HG02970 (cell line): ENCODE measurements around the gene PRKN.
"Not testable (repeated sequence)": the region's sequence is repeated elsewhere in the genome, so short reads cannot be mapped to it uniquely, and the experiment has no call there.

Experiments
- ATAC-seq: cut with Tn5 transposase; IDR thresholded peaks from one replicate; pipeline ENCODE4 v1.9.1; 2021; ENCODE audit warnings: mild to moderate bottlenecking, moderate library complexity, moderate number of reproducible peaks; ENCODE audit not compliant: unreplicated experiment, low FRiP score

Gene PRKN

DNA sequence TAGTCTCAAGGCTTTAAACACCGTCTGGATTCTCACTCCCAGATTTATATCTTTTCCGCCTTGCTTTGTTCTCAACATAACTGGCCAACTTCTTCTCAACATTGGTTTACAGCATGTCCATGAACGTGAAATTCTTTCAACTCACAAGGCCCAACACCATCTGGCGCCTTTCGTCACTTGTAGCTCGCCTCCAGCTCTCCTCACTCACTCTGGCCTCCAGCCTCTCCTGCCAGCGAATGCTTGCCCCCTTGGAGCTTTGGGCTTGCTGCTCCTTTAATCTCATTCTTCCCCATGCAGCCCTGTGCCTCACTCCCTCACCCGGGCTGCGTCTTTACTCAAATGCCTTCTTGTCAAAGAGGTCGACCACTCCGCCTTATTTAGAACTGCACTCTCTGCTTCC, 324.5 kb downstream of the PRKN start:
- ATAC-seq: no peak

DNA sequence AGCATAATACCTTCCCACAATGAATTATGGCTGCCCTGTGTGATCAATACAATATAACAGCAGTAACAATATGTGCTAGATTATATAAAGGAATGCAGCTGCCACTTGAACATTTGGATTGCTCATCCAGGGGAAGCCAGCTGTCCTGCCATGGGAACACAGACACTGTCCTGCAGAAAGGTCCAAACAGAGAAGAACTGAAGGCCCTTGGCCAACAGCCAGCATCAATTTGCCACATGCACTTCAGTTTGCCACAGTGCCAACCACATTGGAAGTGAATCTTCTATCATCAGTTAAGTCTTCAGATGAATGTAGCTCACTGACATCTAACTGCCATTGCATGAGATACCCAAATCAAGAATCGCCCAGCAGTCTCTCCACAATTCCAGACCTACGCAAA, 332.4 kb downstream of the PRKN start:
- ATAC-seq: no peak

DNA sequence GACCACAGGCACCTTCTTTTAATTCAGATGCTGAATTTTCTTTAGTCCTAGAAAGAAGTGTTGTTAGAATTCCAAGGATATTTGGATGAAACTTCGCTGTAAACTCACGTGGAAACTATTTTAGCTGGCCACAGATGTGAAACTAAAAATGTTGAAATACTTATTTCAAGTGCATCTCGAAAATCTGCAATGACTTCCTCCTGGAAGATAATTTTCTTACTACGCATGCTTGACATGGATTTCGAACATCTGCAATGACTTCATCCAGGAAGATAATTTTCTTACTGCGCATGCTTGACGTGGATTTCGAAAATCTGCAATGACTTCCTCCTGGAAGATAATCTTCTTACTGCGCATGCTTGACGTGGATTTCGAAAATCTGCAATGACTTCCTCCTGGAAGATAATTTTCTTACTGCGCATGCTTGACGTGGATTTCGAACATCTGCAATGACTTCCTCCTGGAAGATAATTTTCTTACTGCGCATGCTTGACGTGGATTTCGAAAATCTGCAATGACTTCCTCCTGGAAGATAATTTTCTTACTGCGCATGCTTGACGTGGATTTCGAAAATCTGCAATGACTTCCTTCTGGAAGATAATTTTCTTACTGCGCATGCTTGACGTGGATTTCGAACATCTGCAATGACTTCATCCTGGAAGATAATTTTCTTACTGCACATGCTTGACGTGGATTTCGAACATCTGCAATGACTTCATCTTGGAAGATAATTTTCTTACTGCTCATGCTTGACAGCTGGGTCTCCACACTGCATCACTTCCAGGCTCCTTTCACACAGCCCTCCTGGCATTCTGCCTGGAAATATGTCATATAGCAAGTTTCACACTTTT, 336.4 kb downstream of the PRKN start:
- not testable (repeated sequence) for ATAC-seq

DNA sequence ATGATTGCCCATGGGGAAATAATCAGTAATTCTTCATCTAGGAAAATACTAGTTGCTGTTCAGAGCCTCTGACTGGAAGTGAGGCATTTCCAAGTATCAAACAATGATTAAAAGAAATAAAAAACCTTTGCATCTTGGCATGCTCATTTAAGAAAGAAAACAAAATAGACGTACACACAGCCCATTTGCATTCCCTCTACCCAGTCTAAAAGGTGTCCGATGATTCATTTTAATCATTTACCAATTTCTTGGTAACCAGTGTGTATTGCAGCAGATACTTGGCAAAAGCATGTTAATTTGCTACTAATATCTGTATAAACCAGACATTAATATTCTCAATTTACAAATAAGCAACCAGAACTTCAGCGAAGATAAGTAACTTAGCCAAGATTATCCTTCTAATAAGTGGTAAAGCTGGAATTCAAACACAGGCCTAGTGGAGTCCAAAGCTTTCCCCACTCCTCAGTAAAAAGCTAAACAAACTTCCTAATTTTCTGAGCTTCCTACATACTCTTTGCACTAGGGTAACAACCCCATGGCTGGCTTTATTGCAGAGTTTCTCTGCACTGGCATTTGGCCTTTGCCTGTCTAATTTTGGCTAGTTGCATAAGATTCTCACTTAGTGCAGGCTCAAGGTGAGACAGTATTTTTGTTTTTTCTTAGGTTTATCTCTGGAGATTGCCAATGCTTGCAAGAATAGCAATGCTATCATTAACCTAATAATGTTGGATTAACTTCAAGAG, 338.1 kb downstream of the PRKN start:
- ATAC-seq: no peak

DNA sequence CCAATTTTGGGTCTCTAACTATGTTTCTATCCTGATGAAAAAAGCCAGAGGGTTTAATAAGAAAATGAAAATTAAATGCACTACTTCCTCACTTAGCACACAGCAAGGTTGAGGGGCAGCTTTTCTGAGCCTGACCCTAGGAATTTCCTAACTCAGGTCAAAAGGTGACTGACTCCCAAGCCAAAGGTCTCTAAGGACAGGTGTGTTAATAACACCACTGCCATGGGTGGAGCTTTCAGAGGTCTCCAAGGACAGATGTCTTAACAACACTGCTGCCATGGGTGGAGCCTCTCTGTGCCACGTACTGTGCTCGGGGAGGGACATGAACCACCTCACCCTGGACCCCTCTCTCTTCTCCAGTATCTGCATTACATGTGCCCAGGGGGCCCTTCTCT, 339.2 kb downstream of the PRKN start:
- no peak for ATAC-seq

DNA sequence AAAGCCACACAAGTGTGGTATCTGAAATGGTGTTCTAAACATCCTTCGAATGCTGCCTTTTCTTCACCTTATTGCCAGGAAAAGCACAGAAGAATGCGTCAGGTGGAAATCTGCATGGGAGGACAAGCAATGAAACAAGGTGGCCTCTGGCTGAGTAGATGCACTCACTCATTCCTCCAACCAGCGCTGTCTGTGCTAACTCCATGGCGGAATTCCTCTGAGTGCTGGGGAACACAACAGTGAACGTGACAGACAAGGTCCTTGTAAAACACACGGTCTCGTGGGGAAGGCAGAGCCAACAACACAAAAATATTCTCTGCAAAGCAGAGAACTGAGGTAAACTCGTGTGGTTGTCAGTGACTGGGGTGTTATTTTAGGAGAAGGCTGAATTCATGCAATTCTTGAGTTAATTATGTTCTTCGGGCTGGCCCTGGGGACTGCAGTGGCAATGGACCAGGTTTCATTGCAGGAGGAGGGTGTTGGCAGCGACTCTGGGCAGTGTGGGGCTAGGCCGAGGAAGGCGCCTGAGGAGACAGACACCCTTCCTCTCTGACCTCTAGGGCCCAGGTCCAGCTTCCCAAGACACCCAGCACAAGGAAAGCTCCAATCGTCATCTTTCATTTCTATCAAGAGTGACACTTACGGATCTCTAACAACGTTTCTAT, 339.7 kb downstream of the PRKN start:
- ATAC-seq: no peak

DNA sequence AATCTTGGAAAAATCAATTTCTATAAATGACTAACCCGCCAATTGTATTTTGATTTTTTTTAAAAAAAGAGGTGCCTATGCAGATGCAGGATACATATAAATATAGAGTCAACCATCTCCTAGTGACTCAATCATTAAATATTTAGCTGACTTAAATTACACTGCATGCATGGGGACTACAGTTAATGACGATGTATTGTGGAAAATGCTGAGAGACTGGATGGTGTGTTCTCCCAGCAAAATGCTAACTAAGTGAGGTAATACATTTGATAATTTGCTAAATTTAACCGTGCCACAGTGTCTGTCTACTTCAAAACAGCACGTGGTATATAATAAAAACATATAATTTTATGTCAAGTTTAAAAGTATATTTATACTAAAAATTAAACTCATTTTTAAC, 341.6 kb downstream of the PRKN start:
- no peak for ATAC-seq

DNA sequence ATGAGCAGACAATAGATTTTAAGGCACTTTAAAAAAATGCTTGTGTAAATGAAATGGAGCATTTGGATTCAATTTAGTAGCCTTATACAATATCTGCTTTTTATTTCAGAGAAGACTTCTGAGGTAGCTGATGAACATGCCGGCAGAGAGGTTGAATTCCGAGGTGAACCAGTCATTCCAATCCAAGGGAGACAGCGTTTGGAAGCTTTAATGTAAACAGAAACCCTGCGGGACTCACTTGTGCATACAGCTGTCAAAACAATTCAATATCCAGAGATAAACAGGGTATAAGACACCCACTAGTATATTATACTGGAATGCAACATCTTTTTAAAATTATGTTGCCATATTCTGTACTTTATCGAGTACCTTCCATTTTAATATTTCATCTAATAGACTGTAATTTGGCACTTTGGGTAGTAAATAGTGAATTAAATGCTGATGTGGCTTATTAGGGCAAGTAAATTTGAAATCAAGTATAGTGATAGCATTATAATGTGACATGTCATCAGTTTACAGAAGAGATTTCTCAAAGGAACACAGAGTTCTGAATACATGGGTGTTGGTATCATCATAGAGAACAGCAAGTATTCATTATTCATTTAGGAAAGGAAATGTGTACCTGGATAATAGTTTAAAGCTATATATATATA, 347.7 kb downstream of the PRKN start:
- no peak for ATAC-seq

DNA sequence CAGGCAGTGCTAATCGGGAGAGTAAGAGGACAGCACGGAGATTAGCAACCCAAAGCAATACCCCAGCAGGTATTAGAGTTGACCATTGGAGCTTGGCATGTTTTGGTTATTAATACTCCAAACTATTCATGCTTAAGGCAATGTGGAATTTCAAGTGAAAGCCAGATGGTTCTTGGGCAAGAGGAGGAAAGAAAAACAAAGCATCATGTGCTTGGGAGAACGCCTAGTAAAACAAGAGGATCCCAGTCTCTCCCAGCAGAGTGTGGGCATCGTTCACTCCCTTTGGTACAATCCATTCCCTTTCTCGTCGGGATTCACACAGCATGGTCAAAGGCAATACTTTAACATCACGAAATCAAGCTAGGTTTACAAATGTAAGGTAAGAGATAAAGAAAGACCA, 349.8 kb downstream of the PRKN start:
- no peak for ATAC-seq

DNA sequence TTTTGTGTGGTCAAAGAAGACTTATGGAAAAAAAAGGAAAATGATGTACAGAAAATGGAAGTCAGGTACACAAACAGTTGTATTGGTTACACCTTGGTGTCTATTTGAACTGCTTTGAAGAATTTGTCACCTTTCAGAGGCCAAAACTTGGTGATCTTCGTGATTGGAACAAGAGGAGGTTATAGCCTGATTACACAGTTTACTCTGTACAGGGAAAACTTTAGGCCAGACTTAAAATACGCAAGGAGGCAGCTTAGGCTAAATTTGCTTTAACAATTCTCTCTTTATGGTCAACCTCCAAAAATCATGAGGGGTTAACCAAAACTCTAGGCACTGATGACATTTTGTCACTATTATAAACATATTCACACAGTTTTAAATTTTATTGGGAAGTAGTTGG, 353.7 kb downstream of the PRKN start:
- ATAC-seq: no peak

DNA sequence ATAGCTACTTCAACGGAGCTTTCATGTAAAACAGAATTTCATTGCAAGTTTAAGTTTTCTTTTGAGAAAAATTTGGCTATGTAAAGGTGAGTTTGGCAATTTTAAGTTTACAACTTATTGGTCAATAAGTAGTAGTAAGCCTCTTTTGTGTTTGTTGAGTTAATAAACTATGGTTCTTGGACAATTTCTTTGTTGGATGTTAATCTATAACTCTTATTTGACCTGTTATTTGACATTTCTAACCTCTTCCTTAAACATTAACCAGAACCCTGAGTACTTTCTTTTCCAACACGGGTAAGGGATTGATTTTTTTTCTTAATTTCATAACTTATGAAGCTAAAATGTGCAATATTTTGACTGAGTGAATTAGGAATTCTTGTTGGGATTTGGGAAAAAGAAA, 354.4 kb downstream of the PRKN start:
- no peak for ATAC-seq

DNA sequence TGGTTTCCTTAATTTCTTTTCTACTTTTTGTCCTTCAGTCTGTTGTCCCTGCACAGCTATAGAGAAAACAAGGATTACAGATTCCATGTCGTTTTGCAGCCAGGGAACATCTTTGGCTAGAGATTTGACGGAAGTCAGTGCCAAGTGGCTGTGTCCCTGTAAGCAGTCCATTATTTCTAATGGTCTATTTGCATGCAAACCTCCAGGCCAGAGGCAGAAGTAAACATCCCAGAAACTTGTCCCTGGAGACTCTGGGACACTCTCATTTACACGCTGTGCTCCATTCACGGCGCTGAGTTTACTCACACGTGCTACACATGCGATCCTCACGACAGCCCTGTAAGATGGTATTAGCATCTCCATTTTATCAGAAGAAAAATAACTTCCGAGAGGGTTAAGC, 355.5 kb downstream of the PRKN start:
- ATAC-seq: no peak

DNA sequence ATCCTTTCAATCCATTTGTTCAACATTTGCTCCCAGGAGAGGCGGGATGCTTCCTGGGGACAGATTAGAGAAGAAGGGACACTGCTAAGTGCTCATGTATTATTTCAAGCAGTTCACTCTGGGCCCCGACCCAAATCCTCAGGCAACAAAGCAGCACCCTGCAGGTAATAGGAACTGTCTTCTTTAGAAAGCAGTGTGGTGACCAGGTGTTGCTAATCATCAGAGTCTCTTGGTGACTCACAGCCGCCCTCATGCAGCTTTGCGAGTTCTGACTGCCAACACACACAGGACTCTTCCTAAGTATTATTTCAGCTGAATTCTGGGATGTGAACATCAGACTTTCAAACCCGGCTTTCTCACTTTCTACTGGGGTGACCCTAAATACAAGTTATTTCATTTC, 356.4 kb downstream of the PRKN start:
- no peak for ATAC-seq

DNA sequence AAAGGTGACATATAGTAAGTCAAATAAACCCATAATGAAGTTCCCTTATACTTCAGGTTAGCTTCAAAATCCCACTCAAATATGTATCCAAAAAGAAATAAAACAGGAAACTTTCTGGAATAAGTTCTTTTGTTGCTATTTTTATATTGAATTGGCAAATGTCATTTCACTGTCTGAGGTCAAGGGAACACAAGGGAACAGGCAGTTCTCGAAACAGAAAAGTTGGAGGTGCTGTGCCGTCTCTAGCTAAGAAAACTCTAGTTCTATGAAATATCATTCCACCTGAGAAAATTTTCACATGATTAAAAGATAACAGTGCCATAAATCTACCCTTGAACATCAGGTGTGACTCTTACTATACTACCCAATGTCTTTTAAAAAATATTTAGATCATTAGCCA, 358.5 kb downstream of the PRKN start:
- ATAC-seq: no peak

DNA sequence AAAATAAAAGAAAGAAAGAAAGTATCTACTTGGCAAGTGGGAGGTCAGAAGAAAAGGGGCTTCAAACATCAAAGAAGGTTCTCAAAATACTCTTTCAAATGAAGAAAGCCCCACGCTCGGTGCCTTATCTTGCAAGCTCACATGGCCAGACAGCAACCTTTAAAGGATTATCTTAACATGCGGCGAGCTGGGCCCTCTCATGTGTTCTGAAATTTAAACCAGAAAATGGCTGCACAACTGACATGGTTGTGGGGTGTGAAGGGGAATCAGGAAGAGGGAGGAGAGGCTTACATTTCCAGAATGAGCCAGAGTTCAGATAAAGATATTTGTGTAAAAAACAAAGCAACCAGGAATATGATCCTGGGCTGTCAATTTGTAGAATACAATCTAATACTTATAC, 363.1 kb downstream of the PRKN start:
- no peak for ATAC-seq

DNA sequence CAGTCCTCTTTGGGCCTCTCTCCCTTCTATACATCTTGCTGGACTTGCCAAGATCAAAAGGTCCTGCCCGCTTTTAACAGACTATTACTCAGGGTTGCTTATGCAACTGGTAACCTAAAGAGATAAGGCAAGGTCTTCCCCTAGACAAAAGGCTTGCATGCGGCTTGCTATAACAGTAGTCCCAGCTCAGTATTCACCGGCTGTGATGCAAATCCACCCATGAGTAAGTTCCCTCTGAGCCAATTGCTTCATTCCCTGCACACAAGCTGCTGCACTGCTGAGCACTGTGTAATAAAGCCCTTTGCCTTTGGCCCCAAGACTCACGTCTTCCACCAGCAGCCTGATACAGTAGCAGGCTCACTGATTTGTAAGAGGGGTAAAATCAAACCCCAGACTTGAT, 363.8 kb downstream of the PRKN start:
- no peak for ATAC-seq

DNA sequence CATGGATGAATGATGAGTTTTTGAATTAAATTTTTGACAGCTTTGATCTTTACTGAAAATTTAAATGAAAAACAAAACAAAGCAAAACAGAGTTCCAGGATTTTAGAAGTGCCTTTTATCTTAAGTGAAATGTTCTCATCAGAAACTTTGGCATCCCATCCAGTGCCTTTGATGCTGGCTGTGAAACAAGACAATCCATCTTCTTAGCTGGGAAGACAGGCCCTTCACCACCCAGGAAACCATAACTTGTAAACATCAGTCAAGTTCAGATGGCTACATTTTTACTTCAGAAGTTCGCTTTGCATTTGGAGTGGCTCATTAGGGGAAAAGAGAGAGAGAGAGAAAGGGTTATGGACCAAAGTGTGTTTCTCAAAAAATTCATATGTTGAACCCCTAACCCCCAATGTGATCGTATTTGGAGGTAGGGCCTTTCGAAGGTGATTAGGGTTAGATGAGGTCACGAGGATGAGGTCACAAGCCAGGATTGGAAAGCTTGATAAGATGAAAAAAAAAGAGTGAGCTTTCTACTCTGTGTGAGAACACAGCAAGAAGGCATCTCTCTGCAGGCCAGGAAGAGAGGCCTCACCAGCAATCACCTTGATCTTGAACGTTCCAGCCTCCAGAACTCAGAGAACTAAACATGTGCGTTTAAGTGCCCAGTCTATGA, 366.5 kb downstream of the PRKN start:
- no peak for ATAC-seq

DNA sequence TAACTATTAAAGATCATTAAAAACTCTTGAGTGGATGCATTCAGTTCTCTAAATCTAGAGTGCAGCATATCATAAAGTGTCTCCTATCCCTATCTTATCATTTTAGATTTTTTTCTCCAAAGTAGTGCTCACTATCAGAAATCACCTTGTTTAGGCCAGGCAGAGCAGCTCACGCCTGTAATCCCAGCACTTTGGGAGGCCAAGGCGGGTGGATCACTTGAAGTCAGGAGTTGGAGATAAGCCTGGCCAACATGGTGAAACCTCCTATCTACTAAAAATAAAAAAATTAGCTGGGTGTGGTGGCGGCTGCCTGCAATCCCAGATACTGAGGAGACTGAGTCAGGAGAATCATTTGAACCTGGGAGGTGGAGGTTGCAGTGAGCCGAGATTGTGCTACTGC, 368.9 kb downstream of the PRKN start:
- no peak for ATAC-seq

DNA sequence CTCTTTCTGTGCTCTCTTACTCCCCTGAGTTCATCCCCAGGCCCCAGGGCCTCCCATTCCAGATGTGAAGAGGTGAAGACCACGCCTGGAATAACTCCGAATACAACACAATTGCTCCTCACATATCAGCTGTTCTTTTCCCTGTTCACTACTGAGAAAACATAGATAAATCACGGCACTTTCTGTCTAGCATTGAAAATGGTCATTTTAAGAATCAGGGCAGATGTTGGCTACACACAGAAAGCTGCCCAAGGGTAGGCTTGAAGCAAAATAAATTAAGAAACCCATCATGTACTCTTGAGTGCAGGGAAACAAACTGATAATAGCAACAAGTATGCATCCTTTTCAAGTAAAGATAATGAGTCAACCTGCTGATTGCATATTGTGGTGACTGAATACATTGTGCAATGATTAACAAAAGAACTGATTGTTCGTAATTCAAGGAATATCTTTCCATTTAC, 382.5 kb downstream of the PRKN start:
- no peak for ATAC-seq

DNA sequence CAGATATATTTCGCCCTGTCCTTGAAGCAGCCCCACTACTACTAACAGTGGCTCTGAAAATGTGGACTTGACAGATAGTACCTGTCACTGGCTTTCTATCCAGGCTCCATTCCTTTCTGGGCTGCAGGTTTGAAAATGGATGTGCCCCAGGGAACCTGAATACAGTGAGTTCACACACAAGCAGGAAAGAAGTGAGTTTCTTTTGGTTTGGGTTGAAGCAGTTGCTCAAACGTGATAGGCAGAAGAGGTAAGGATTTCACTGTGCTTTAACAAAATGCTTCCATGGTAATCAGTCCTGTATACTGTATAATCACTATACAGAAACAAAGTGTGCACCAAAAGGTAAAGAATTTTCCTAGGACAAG, 382.9 kb downstream of the PRKN start:
- ATAC-seq: no peak
